Keratinocyte (primary cell): ENCODE results near the gene ASCC2. TPM values are rescaled to one million over a fixed set of nuclear protein-coding genes. Genes with fewer than 3 reads are reported as not detected.

Source experiments
- DNase-seq: peaks from one replicate; pipeline ENCODE4 v3.0.0-alpha.2; 2011; ENCODE audit warnings: low read depth, missing footprints, low spot score
- FAIRE-seq: peaks from 2 replicates; lab custom pipeline; 2011; peaks lifted over from hg19 to GRCh38; lab: Jason Lieb, UNC
- H2AFZ ChIP-seq: 2 replicates; pipeline ENCODE4 v1.6.0; 2012; ENCODE audit warnings: low read length, control low read depth, inconsistent platforms; ENCODE audit not compliant: control insufficient read depth
- H3K27ac ChIP-seq: 2 replicates; pipeline ENCODE4 v1.5.1; 2011; ENCODE audit warnings: low read length; ENCODE audit not compliant: control insufficient read depth, insufficient read depth
- H3K27me3 ChIP-seq: 3 replicates; pipeline ENCODE4 v1.6.0; 2011; ENCODE audit warnings: low read length; ENCODE audit not compliant: control insufficient read depth, insufficient read depth; ENCODE audit errors: extremely low read depth
- H3K36me3 ChIP-seq, 2 experiments: 2 replicates in 1 of 2; 3 replicates in 1 of 2; pipeline ENCODE4 v1.5.1; 2011; ENCODE audit warnings: low read length in 2 of 2, mild to moderate bottlenecking in 1 of 2; ENCODE audit not compliant: control insufficient read depth in 2 of 2, insufficient read depth in 2 of 2; ENCODE audit errors: extremely low read depth in 1 of 2
- H3K4me1 ChIP-seq: 3 replicates; pipeline ENCODE4 v1.5.1; 2011; ENCODE audit warnings: low read length; ENCODE audit not compliant: control insufficient read depth, insufficient read depth; ENCODE audit errors: extremely low read depth
- H3K4me2 ChIP-seq: 3 replicates; pipeline ENCODE4 v1.6.0; 2011; ENCODE audit warnings: low read depth, low read length; ENCODE audit not compliant: control insufficient read depth, insufficient read depth; ENCODE audit errors: extremely low read depth
- H3K4me3 ChIP-seq, 3 experiments: fragments of 200-600 bp in 1 of 3; sonication (generic) in 1 of 3; 2 replicates in 2 of 3; 3 replicates in 1 of 3; pipeline ENCODE4 v1.5.1; 2011 to 2016; ENCODE audit warnings: low read length in 3 of 3, mild to moderate bottlenecking in 3 of 3, control low read depth in 2 of 3, inconsistent platforms in 1 of 3, low read depth in 1 of 3, mixed read lengths in 1 of 3, mixed run types in 1 of 3, moderate library complexity in 1 of 3; ENCODE audit not compliant: control insufficient read depth in 2 of 3, insufficient read depth in 2 of 3; ENCODE audit errors: extremely low read depth in 1 of 3
- H3K79me2 ChIP-seq: 2 replicates; pipeline ENCODE4 v1.6.0; 2012; ENCODE audit warnings: low read length; ENCODE audit not compliant: control insufficient read depth, insufficient read depth
- H3K9ac ChIP-seq: 3 replicates; pipeline ENCODE4 v1.6.0; 2011; ENCODE audit warnings: low read length; ENCODE audit not compliant: control insufficient read depth, insufficient read depth; ENCODE audit errors: extremely low read depth
- H3K9me1 ChIP-seq: 3 replicates; pipeline ENCODE4 v1.6.0; 2011; ENCODE audit warnings: low read length; ENCODE audit not compliant: control insufficient read depth, insufficient read depth; ENCODE audit errors: extremely low read depth
- H3K9me3 ChIP-seq: 2 replicates; pipeline ENCODE4 v1.5.1; 2012; ENCODE audit warnings: low read depth, low read length; ENCODE audit not compliant: control insufficient read depth
- H4K20me1 ChIP-seq: 3 replicates; pipeline ENCODE4 v1.6.0; 2011; ENCODE audit warnings: low read length; ENCODE audit not compliant: control insufficient read depth, insufficient read depth; ENCODE audit errors: extremely low read depth
- CTCF ChIP-seq, 3 experiments: IDR thresholded peaks in 1 of 3; conservative IDR thresholded peaks in 1 of 3; optimal IDR thresholded peaks in 1 of 3; 2 replicates in 2 of 3; 3 replicates in 1 of 3; pipeline versions ENCODE3 to v1.5.1; 2011; ENCODE audit warnings: low read length in 3 of 3, mild to moderate bottlenecking in 3 of 3, moderate library complexity in 2 of 3, control low read depth in 1 of 3, inconsistent platforms in 1 of 3; ENCODE audit not compliant: insufficient read depth in 2 of 3; ENCODE audit errors: extremely low read depth in 1 of 3
- EZH2 ChIP-seq: IDR thresholded peaks from one replicate; pipeline ENCODE4 v1.6.1; 2012; ENCODE audit warnings: inconsistent platforms, mild to moderate bottlenecking, low read length, moderate library complexity
- dilution Hi-C: fragments of 300-500 bp; cut with MboI; formaldehyde crosslinking; loops from one replicate; pipeline ENCODE4 v1.7.0; 2020; ENCODE audit warnings: low sequenced_read_pairs; ENCODE audit not compliant: extremely low pct_ligation_motif_present
- polyA plus RNA-seq, 5 experiments: library from polyadenylated mRNA; depleted of rRNA in 3 of 5; stranded (reverse) in 3 of 5; stranded (forward) in 1 of 5; unstranded in 1 of 5; fragments of >200 nt; gene quantifications; 1 replicate in 1 of 5; 2 replicates in 3 of 5; 3 replicates in 1 of 5; pipeline versions ENCODE4 v1.2.1 to v1.2.3, GENCODE V29; 2011 to 2012; ENCODE audit warnings: missing spikeins in 2 of 5, low read depth in 1 of 5, low replicate concordance in 1 of 5

ASCC2 gene
- polyA plus RNA-seq, 1 donor (not counting 4 experiments of a cell fraction or from before 2014, with no cell fraction given), result 51.3 TPM

DNA sequence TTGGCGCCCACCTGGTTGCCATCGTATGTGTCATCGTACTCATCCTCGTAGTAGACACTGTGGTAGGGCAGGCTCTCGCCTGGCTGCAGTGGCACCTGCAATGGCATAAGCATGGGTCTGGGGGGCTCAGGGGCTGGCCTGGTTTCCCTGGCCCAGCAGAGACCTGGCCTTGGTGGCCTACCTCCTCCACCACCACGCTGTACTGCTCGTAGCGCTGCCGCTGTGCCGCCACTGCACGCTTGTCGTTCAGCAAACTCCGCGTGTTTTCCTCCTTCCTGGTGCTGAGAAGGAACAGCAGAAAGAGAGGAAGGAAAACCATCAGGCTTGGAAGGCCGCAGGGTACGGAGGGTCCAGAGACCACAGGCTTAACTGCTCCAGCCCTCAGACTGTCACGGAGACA is 44.7 kb downstream of the ASCC2 start:
- Histone ChIP-seq H3K4me3 (no peak overlapping the region), H3K9me3 (no peaks in the 10 kb centered on the region), H2AFZ (no peak overlapping the region), H3K4me1 (no peaks in the 10 kb centered on the region), H3K27me3 (no peaks in the 10 kb centered on the region), H3K9me1 (no peaks in the 10 kb centered on the region), H3K27ac (no peak overlapping the region), H3K9ac (no peak overlapping the region), H3K4me2 (no peak overlapping the region), H3K79me2 (no peaks in the 10 kb centered on the region), H4K20me1 (no peaks in the 10 kb centered on the region), H3K36me3 (peaks cover 38 to 43% of the 10 kb centered on the region in 2 experiments)
- dilution Hi-C loops, result no loop called here
- no peak for DNase-seq
- TF ChIP-seq CTCF (optimal IDR thresholded peaks at IDR 0.05 in 1 of 3, IDR thresholded peaks at IDR 0.05 in 1 of 3, conservative IDR thresholded peaks at IDR 0.05 in 1 of 3; ENCODE audit: extremely low read depth in 1 of 3, insufficient read depth in 2 of 3, low read length in 3 of 3), result no peak
- no peak for TF ChIP-seq EZH2
- no peak for FAIRE-seq

DNA sequence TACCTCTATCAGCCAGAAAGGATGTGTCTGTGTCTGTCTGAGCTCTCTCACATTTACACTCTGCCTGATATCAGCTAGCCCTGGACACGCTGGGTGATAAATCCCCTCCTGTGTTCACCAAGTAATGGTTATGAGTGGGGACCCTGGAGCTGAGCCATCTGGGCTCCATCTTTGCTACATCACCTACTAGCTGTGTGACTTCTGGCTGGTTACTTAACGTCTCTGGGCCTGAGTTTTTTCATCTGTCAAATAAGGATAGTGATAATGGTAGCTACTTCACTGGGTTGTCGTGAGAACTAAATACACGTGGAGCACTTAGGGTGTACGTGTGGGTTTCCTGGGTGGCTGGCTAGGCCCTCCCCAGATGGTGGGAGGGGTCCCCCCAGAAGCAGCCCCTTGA is 48.0 kb downstream of the ASCC2 start:
- H3K36me3 ChIP-seq, result peaks cover 30 to 46% of the 10 kb centered on the region in 2 experiments
- no peak overlapping the region for H2AFZ ChIP-seq
- no peak overlapping the region for H3K4me2 ChIP-seq
- H3K9ac ChIP-seq, result no peak overlapping the region
- TF ChIP-seq EZH2 (no peak), CTCF (optimal IDR thresholded peaks at IDR 0.05 in 1 of 3, IDR thresholded peaks at IDR 0.05 in 1 of 3, conservative IDR thresholded peaks at IDR 0.05 in 1 of 3; ENCODE audit: extremely low read depth in 1 of 3, insufficient read depth in 2 of 3, low read length in 3 of 3) (no peak)
- no peaks in the 10 kb centered on the region for H3K9me1 ChIP-seq
- no peaks in the 10 kb centered on the region for H3K9me3 ChIP-seq
- dilution Hi-C loops, result no loop called here
- peaks cover 5% of the 10 kb centered on the region for H3K4me1 ChIP-seq
- H3K79me2 ChIP-seq, result no peaks in the 10 kb centered on the region
- H3K27me3 ChIP-seq, result no peaks in the 10 kb centered on the region
- H3K4me3 ChIP-seq, result no peak overlapping the region
- H3K27ac ChIP-seq, result no peak overlapping the region
- no peaks in the 10 kb centered on the region for H4K20me1 ChIP-seq
- no peak for FAIRE-seq
- DNase-seq, result no peak
